Keratinocyte (primary cell): ENCODE measurements around the gene ELOA.

Experiments
- EZH2 ChIP-seq: IDR thresholded peaks from one replicate; pipeline ENCODE4 v1.6.1; 2012; ENCODE audit warnings: inconsistent platforms, mild to moderate bottlenecking, low read length, moderate library complexity
- TF ChIP-seq, protein P1 (sequence below), 3 experiments: IDR thresholded peaks in 1 of 3; conservative IDR thresholded peaks in 1 of 3; optimal IDR thresholded peaks in 1 of 3; 2 replicates in 2 of 3; 3 replicates in 1 of 3; pipeline versions ENCODE3 to v1.5.1; 2011; ENCODE audit warnings: low read length in 3 of 3, mild to moderate bottlenecking in 3 of 3, moderate library complexity in 2 of 3, control low read depth in 1 of 3, inconsistent platforms in 1 of 3; ENCODE audit not compliant: insufficient read depth in 2 of 3; ENCODE audit errors: extremely low read depth in 1 of 3

DNA sequence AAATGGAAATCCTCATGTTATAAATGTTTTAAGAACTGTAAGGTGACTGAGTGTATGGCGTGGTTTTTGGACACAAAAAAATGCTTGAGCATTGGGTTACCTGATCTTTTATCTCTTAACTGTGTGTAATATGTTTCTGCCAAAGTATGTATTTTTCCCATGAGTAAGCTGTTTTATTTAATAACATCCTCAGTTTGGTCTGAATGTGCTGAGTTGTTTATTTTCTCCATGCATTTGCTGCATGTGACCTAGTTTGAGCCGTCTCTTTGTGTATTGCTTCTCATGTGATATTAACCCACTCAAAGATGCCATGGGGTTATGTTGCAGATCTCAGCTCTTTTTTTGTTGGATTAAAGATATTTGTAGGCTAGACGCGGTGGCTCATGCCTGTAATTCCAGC is 41.6 kb downstream of the ELOA start:
- TF ChIP-seq, protein P1, sequence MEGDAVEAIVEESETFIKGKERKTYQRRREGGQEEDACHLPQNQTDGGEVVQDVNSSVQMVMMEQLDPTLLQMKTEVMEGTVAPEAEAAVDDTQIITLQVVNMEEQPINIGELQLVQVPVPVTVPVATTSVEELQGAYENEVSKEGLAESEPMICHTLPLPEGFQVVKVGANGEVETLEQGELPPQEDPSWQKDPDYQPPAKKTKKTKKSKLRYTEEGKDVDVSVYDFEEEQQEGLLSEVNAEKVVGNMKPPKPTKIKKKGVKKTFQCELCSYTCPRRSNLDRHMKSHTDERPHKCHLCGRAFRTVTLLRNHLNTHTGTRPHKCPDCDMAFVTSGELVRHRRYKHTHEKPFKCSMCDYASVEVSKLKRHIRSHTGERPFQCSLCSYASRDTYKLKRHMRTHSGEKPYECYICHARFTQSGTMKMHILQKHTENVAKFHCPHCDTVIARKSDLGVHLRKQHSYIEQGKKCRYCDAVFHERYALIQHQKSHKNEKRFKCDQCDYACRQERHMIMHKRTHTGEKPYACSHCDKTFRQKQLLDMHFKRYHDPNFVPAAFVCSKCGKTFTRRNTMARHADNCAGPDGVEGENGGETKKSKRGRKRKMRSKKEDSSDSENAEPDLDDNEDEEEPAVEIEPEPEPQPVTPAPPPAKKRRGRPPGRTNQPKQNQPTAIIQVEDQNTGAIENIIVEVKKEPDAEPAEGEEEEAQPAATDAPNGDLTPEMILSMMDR (optimal IDR thresholded peaks at IDR 0.05 in 1 of 3, IDR thresholded peaks at IDR 0.05 in 1 of 3, conservative IDR thresholded peaks at IDR 0.05 in 1 of 3; ENCODE audit: extremely low read depth in 1 of 3, insufficient read depth in 2 of 3, low read length in 3 of 3), result no peak
- no peak for TF ChIP-seq EZH2
